OCI-LY7 (cell line): ENCODE data around the gene PHF21B. TPM values are rescaled to one million over a fixed set of nuclear protein-coding genes. Genes with fewer than 3 reads are reported as not detected.

Source experiments
- BruUV-seq: library from RNA; stranded (reverse); fragments of 400-500 nt; replicated peaks from 2 replicates; lab custom pipeline; 2021; lab: Mats Ljungman, UMichigan
- CTCF ChIA-PET: fragments of 300-600 bp; sonication (Branson Sonifier 250); formaldehyde crosslinking; loops from one replicate; lab custom pipeline; 2022; ENCODE audit warnings: antibody characterized with exemption; ENCODE audit not compliant: unreplicated experiment; lab: Charles Lee
- POLR2A ChIA-PET: fragments of 300-600 bp; sonication (Branson Sonifier 250); formaldehyde crosslinking; loops from one replicate; lab custom pipeline; 2022; ENCODE audit warnings: antibody characterized with exemption; lab: Charles Lee
- DNase-seq: peaks from one replicate; pipeline ENCODE4 v3.0.0-alpha.2; 2015; ENCODE audit warnings: low spot score
- H2AFZ ChIP-seq: fragments of 200-600 bp; sonication (generic), shearing (Covaris generic); 2 replicates; pipeline ENCODE4 v1.6.1; 2014; ENCODE audit warnings: mild to moderate bottlenecking, antibody characterized with exemption, low read length, moderate library complexity
- H3K27ac ChIP-seq: fragments of 200-600 bp; sonication (generic); 2 replicates; pipeline ENCODE4 v1.5.1; 2014; ENCODE audit warnings: mixed run types, low read depth, mild to moderate bottlenecking, moderate library complexity, low read length, inconsistent platforms; ENCODE audit not compliant: poor library complexity, severe bottlenecking
- H3K36me3 ChIP-seq: fragments of 200-600 bp; sonication (generic); 2 replicates; pipeline ENCODE4 v1.6.1; 2014; ENCODE audit warnings: mild to moderate bottlenecking, antibody characterized with exemption, low read length, moderate library complexity, mixed read lengths; ENCODE audit not compliant: insufficient read depth
- H3K4me1 ChIP-seq: fragments of 200-600 bp; sonication (generic); 2 replicates; pipeline ENCODE4 v1.5.1; 2014; ENCODE audit warnings: mild to moderate bottlenecking, low read length; ENCODE audit not compliant: insufficient read depth, poor library complexity, severe bottlenecking
- H3K4me2 ChIP-seq: fragments of 200-600 bp; sonication (generic); 2 replicates; pipeline ENCODE4 v1.6.1; 2014; ENCODE audit warnings: mild to moderate bottlenecking, low read length
- H3K4me3 ChIP-seq: fragments of 200-600 bp; sonication (generic); 2 replicates; pipeline ENCODE4 v1.5.1; 2014; ENCODE audit warnings: mild to moderate bottlenecking, low read depth, low read length; ENCODE audit not compliant: poor library complexity, severe bottlenecking
- H3K79me2 ChIP-seq: fragments of 200-600 bp; sonication (generic); 2 replicates; pipeline ENCODE4 v1.6.1; 2016; ENCODE audit warnings: low read depth, mild to moderate bottlenecking, low read length, moderate library complexity, mixed read lengths; ENCODE audit not compliant: insufficient read depth
- H3K9me2 ChIP-seq: fragments of 200-600 bp; sonication (generic); 2 replicates; pipeline ENCODE4 v1.6.1; 2016; ENCODE audit warnings: mild to moderate bottlenecking, low read length, mixed read lengths; ENCODE audit not compliant: insufficient read depth
- H3K9me3 ChIP-seq: fragments of 200-600 bp; sonication (generic); 2 replicates; pipeline ENCODE4 v1.6.1; 2014; ENCODE audit warnings: mild to moderate bottlenecking, mixed run types, low read length, mixed read lengths
- H4K20me1 ChIP-seq: fragments of 200-600 bp; sonication (generic); 2 replicates; pipeline ENCODE4 v1.6.1; 2014; ENCODE audit warnings: mild to moderate bottlenecking, antibody characterized with exemption, low read length, moderate library complexity, mixed read lengths; ENCODE audit not compliant: insufficient read depth
- CTCF ChIP-seq: fragments of 200-600 bp; sonication (generic); conservative IDR thresholded peaks from 2 replicates; pipeline ENCODE4 v1.5.1; 2014; ENCODE audit warnings: mild to moderate bottlenecking, antibody characterized with exemption, low read length, moderate library complexity, mixed read lengths
- EZH2phosphoT487 ChIP-seq: fragments of 200-600 bp; sonication (generic); IDR thresholded peaks from 2 replicates; pipeline ENCODE4 v1.6.1; 2018; ENCODE audit warnings: low read depth, borderline replicate concordance, mild to moderate bottlenecking, mixed run types, antibody characterized with exemption, low read length, moderate library complexity, mixed read lengths
- intact Hi-C: fragments of 100-400 bp; cut with micrococcal nuclease; formaldehyde crosslinking; loops from one replicate; pipeline ENCODE4 v1.10.0; 2022; ENCODE audit not compliant: unreplicated experiment
- total RNA-seq, 2 experiments: library from RNA; depleted of rRNA in 1 of 2; stranded (reverse); fragments of >200 nt in 1 of 2; shearing (Covaris generic) in 1 of 2; gene quantifications; 2 replicates each; pipeline ENCODE4 v1.2.3, GENCODE V29; 2014 to 2022

Gene PHF21B
- total RNA-seq, 2 experiments from 2014 or later, result 9.4 to 12.4 TPM

GRCh38 chr22:44838316-44839016 lies 171.3 kb downstream of the PHF21B start:
- no TSS peak for BruUV-seq
- intact Hi-C loops, result no loop called here
- H3K4me1 ChIP-seq, result no peaks in the 10 kb centered on the region
- no peak for DNase-seq
- no peak overlapping the region for H3K4me3 ChIP-seq
- no peaks in the 10 kb centered on the region for H4K20me1 ChIP-seq
- H3K27ac ChIP-seq, result no peak overlapping the region
- ChIA-PET POLR2A (interaction anchor here (0.5 kb wide), 1 partner anchor 751 kb away, joined by 3 read pairs; no protein-coding TSS in a partner anchor), CTCF (no interaction called here)
- H3K79me2 ChIP-seq, result no peaks in the 10 kb centered on the region
- no peaks in the 10 kb centered on the region for H3K9me2 ChIP-seq
- H3K9me3 ChIP-seq, result peaks cover 3% of the 10 kb centered on the region; the same call in 1 of the 2 replicates
- H3K36me3 ChIP-seq, result no peaks in the 10 kb centered on the region
- H3K4me2 ChIP-seq, result no peak overlapping the region
- no peak for TF ChIP-seq EZH2phosphoT487
- no peak for TF ChIP-seq CTCF
- no peak overlapping the region for H2AFZ ChIP-seq

- H3K9me2 ChIP-seq, result no peaks in the 10 kb centered on the region
- ChIA-PET POLR2A (no interaction called here), CTCF (no interaction called here)
- H4K20me1 ChIP-seq, result no peaks in the 10 kb centered on the region
- H3K9me3 ChIP-seq, result peaks cover 3% of the 10 kb centered on the region; the same call in 1 of the 2 replicates
- no peak overlapping the region for H3K4me3 ChIP-seq
- H3K4me2 ChIP-seq, result no peak overlapping the region
- no peaks in the 10 kb centered on the region for H3K79me2 ChIP-seq
- TF ChIP-seq EZH2phosphoT487 (no peak), CTCF (no peak)
- no peaks in the 10 kb centered on the region for H3K36me3 ChIP-seq
- BruUV-seq, result no TSS peak
- DNase-seq, result no peak
- no peak overlapping the region for H3K27ac ChIP-seq
- H2AFZ ChIP-seq, result no peak overlapping the region
- H3K4me1 ChIP-seq, result no peaks in the 10 kb centered on the region
- intact Hi-C loops, result no loop called here
Observed at GRCh38 chr22:44837481-44837880, 172.3 kb downstream of the PHF21B start.

GRCh38 chr22:44834065-44834464 lies 175.7 kb downstream of the PHF21B start:
- ChIA-PET POLR2A (no interaction called here), CTCF (no interaction called here)
- no peak overlapping the region for H3K4me2 ChIP-seq
- BruUV-seq, result no TSS peak
- no peak overlapping the region for H3K27ac ChIP-seq
- peaks cover 3% of the 10 kb centered on the region; the same call in 1 of the 2 replicates for H3K9me3 ChIP-seq
- no peaks in the 10 kb centered on the region for H3K4me1 ChIP-seq
- no peaks in the 10 kb centered on the region for H3K79me2 ChIP-seq
- no peaks in the 10 kb centered on the region for H3K36me3 ChIP-seq
- no peak overlapping the region for H3K4me3 ChIP-seq
- no peaks in the 10 kb centered on the region for H4K20me1 ChIP-seq
- TF ChIP-seq CTCF (no peak), EZH2phosphoT487 (no peak)
- intact Hi-C loops, result no loop called here
- H2AFZ ChIP-seq, result no peak overlapping the region
- no peaks in the 10 kb centered on the region for H3K9me2 ChIP-seq
- no peak for DNase-seq
